AG04449 (cell line): ENCODE results near the gene KLHL29.

Experiments
- CTCF ChIA-PET: fragments of 350-600 bp; formaldehyde crosslinking; extraction: SDS; loops from one replicate; lab custom pipeline; 2021; ENCODE audit warnings: antibody characterized with exemption; lab: Yijun Ruan, JAX
- POLR2A ChIA-PET: fragments of 400-600, 350-600 bp; formaldehyde crosslinking; extraction: SDS; loops from one replicate; lab custom pipeline; 2020; ENCODE audit warnings: antibody characterized with exemption, inconsistent platforms; lab: Yijun Ruan, JAX
- DNase-seq: peaks from one replicate; pipeline ENCODE4 v3.0.0-alpha.2; 2010; ENCODE audit warnings: low read depth, low spot score
- H3K4me3 ChIP-seq: 2 replicates; pipeline ENCODE4 v1.5.1; 2011; ENCODE audit warnings: low read depth, mild to moderate bottlenecking, control low read depth, low read length
- TF ChIP-seq, protein P1 (sequence below): IDR thresholded peaks from one replicate; pipeline ENCODE4 v1.5.1; 2011; ENCODE audit warnings: mild to moderate bottlenecking, moderate library complexity, low read length, control low read depth, inconsistent platforms; ENCODE audit not compliant: insufficient read depth; ENCODE audit errors: missing control alignments

Gene KLHL29

DNA sequence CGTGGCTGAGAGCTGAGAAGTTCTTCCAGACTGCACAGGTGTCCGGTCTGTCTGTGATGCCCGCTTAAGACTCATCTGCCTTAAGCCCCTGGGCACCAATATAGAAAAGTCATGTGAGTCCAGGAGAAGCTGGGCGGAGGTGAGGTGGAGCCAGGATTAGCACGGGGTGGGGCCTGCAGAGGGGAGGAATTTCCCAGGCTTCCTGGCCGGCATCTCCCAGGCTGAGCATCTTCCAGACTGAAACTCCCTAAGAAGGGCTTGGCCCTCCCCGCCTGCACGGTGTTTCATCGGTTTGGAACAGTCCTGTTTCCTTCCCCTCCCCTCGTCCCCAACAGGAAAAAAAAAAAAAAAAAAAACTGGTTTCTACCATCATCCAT is 271.6 kb downstream of the KLHL29 start:
- CTCF ChIA-PET, result interaction anchor here (1.7 to 1.9 kb wide), 3 partner anchors 8 to 39 kb away, joined by 4 to 12 read pairs (median 4); no protein-coding TSS in a partner anchor
- TF ChIP-seq, protein P1, sequence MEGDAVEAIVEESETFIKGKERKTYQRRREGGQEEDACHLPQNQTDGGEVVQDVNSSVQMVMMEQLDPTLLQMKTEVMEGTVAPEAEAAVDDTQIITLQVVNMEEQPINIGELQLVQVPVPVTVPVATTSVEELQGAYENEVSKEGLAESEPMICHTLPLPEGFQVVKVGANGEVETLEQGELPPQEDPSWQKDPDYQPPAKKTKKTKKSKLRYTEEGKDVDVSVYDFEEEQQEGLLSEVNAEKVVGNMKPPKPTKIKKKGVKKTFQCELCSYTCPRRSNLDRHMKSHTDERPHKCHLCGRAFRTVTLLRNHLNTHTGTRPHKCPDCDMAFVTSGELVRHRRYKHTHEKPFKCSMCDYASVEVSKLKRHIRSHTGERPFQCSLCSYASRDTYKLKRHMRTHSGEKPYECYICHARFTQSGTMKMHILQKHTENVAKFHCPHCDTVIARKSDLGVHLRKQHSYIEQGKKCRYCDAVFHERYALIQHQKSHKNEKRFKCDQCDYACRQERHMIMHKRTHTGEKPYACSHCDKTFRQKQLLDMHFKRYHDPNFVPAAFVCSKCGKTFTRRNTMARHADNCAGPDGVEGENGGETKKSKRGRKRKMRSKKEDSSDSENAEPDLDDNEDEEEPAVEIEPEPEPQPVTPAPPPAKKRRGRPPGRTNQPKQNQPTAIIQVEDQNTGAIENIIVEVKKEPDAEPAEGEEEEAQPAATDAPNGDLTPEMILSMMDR, result no peak
- DNase-seq, result no peak
- no peak overlapping the region for H3K4me3 ChIP-seq
- POLR2A ChIA-PET, result no interaction called here

DNA sequence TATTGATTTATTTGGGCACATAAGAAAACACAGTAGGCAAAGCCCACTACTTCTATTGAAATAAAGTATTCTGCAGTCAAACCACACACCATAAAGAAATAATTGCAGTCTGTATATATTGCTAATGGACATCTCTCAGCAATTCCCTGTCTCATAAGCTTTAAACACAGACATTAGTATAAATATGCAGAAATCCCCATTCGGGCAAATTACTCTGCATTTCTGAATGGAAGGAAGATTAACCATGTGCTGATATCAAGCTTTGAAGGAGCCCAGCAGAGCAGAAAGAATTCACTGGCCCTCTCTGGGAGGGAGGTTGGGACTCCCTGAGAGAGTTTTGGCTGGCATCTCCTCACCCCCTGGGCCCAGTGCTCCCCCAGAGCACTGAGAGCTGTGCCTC is 272.4 kb downstream of the KLHL29 start:
- ChIA-PET POLR2A (no interaction called here), CTCF (interaction anchor here (1.7 to 1.9 kb wide), 2 partner anchors 15 to 40 kb away, joined by 4 read pairs; no protein-coding TSS in a partner anchor)
- DNase-seq, result no peak
- TF ChIP-seq, protein P1, result no peak
- H3K4me3 ChIP-seq, result no peak overlapping the region

DNA sequence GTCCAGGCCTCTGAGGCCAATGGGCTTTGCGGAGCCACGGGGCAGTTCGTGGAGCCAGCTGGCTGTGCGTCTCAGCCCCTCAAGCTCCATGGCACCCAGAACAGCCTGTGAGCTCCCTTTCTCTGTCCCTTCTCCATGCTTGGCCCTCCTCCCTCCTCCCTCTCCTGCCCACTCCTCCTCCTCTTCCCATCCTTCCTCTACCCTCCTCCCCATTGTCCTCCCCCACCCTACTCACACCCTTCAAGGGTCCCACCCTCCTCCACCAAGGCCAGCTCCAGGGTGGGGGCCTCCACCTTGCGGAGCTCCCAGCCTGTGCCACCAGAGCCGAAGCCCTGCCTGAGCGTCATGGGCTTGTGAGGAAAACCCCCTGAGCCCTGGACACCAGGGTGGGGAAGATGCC is 273.0 kb downstream of the KLHL29 start:
- ChIA-PET POLR2A (no interaction called here), CTCF (interaction anchor here (1.9 kb wide), 1 partner anchor 14 kb away, joined by 4 read pairs; no protein-coding TSS in a partner anchor)
- H3K4me3 ChIP-seq, result no peak overlapping the region
- DNase-seq, result no peak
- TF ChIP-seq, protein P1, result no peak

DNA sequence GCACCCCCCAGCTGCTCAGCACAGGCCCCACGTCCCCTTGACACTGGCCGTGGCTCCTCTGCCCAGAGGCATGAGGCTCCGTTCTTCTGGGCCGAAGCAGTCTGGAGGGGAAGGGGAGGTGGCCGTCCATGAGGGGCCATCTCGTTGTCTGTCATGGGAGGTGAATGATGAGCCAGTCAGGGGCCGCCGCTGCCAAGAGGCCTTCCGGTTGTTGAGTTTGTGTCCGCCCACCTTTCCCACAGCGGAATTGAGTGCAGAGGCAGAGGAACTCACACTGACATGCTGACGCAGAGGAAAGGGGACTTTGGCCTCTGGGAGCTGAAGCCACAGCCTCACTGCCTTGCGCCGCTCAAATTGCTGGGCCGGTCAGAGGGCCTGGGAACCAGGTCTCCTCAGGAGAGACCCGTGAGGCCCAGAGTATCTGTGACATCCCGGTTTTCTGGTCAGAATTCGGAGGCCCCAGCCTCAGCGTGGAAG is 273.5 kb downstream of the KLHL29 start:
- TF ChIP-seq, protein P1, result no peak
- DNase-seq, result no peak
- POLR2A ChIA-PET, result no interaction called here
- H3K4me3 ChIP-seq, result no peak overlapping the region
- CTCF ChIA-PET, result interaction anchor here (1.9 kb wide), 1 partner anchor 14 kb away, joined by 4 read pairs; no protein-coding TSS in a partner anchor

DNA sequence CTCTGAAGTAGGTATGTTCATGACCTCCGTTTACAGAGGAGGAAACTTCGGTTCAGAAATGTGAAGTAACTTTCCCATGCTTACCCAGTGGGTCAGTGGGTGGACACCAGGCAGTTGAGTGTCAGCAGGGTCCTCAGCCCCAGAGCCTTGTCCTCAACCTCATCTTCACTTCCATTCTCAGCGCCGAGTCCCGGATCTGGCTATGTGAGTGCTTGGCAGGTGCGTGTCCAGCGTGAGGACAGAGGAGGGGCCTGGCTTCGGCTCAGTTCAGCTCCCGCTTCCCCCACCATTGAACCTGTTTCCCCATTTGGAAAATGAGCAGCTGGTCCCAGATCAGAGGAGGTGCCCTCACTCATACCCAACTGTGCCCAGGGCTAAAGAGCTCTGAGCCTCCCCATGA is 274.3 kb downstream of the KLHL29 start:
- CTCF ChIA-PET, result no interaction called here
- DNase-seq, result no peak
- POLR2A ChIA-PET, result no interaction called here
- H3K4me3 ChIP-seq, result no peak overlapping the region
- TF ChIP-seq, protein P1, result no peak

DNA sequence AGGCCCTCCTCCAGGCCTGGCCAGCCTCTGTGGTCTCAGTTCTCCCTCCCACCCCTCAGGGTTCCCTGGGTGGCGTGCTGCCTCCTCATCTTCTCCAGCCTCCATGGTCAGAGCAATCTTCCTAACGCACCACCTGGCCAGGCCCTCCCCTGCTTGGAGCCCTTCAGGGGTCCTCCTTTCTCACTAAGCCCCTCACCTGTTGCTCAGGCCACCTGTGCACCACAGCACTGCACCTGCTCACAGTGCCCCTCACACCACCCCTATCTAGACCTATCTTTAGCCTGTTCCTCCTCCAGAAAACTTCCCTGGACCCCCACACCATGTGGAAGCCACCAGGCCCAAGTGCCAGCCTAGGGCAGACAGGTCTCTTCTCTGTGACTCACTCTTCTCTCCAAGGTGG is 274.8 kb downstream of the KLHL29 start:
- ChIA-PET POLR2A (no interaction called here), CTCF (no interaction called here)

More for the DNA sequence above, 274.8 kb downstream of the KLHL29 start:
- DNase-seq, result no peak
- no peak overlapping the region for H3K4me3 ChIP-seq
- TF ChIP-seq, protein P1, result no peak
